Astrocyte (in vitro differentiated cells and primary cell): ENCODE data around the gene LCN2. TPM values are rescaled to one million over a fixed set of nuclear protein-coding genes. Genes with fewer than 3 reads are reported as not detected.

ENCODE experiments used
- DNase-seq: peaks from one replicate; pipeline ENCODE4 v3.0.0-alpha.2; 2010; ENCODE audit warnings: low read depth
- FAIRE-seq: peaks from 2 replicates; lab custom pipeline; 2011; peaks lifted over from hg19 to GRCh38; lab: Jason Lieb, UNC
- H2AFZ ChIP-seq: 2 replicates; pipeline ENCODE4 v1.6.0; 2012; ENCODE audit warnings: low read depth, low read length, inconsistent platforms
- H3K27ac ChIP-seq: 2 replicates; pipeline ENCODE4 v1.5.1; 2011; ENCODE audit warnings: low read depth, low read length, inconsistent platforms
- H3K27me3 ChIP-seq: 2 replicates; pipeline ENCODE4 v1.6.0; 2011; ENCODE audit warnings: low read length, inconsistent platforms; ENCODE audit not compliant: insufficient read depth
- H3K36me3 ChIP-seq: 2 replicates; pipeline ENCODE4 v1.5.1; 2011; ENCODE audit warnings: low read length, inconsistent platforms; ENCODE audit not compliant: insufficient read depth
- H3K4me1 ChIP-seq: 2 replicates; pipeline ENCODE4 v1.5.1; 2011; ENCODE audit warnings: low read length, inconsistent platforms; ENCODE audit not compliant: insufficient read depth
- H3K4me2 ChIP-seq: 2 replicates; pipeline ENCODE4 v1.6.0; 2012; ENCODE audit warnings: low read length, inconsistent platforms
- H3K4me3 ChIP-seq: 2 replicates; pipeline ENCODE4 v1.5.1; 2011; ENCODE audit warnings: low read depth, mild to moderate bottlenecking, low read length, inconsistent platforms; ENCODE audit not compliant: insufficient read depth
- H3K79me2 ChIP-seq: 2 replicates; pipeline ENCODE4 v1.6.0; 2012; ENCODE audit warnings: mild to moderate bottlenecking, low read length, inconsistent platforms; ENCODE audit not compliant: insufficient read depth
- H3K9ac ChIP-seq: 2 replicates; pipeline ENCODE4 v1.6.0; 2012; ENCODE audit warnings: mild to moderate bottlenecking, low read length, inconsistent platforms
- H3K9me3 ChIP-seq: 2 replicates; pipeline ENCODE4 v1.5.1; 2012; ENCODE audit warnings: low read depth, mild to moderate bottlenecking, low read length, inconsistent platforms; ENCODE audit not compliant: insufficient read depth
- H4K20me1 ChIP-seq: 2 replicates; pipeline ENCODE4 v1.6.0; 2012; ENCODE audit warnings: low read length, inconsistent platforms; ENCODE audit not compliant: insufficient read depth
- H3K27ac Mint-ChIP-seq: one replicate; pipeline ENCODE4 v1.8.0; 2021; ENCODE audit warnings: mild to moderate bottlenecking, mixed read lengths; ENCODE audit not compliant: unreplicated experiment
- H3K27me3 Mint-ChIP-seq: one replicate; pipeline ENCODE4 v1.8.0; 2021; ENCODE audit warnings: low read depth, mixed read lengths; ENCODE audit not compliant: unreplicated experiment
- H3K36me3 Mint-ChIP-seq: one replicate; pipeline ENCODE4 v1.8.0; 2021; ENCODE audit warnings: low read depth, mixed read lengths; ENCODE audit not compliant: unreplicated experiment
- H3K4me1 Mint-ChIP-seq: one replicate; pipeline ENCODE4 v1.8.0; 2021; ENCODE audit warnings: low read depth, mixed read lengths; ENCODE audit not compliant: unreplicated experiment
- H3K4me3 Mint-ChIP-seq: one replicate; pipeline ENCODE4 v1.8.0; 2021; ENCODE audit warnings: mild to moderate bottlenecking, moderate library complexity, mixed read lengths; ENCODE audit not compliant: unreplicated experiment
- H3K9me3 Mint-ChIP-seq: one replicate; pipeline ENCODE4 v1.8.0; 2021; ENCODE audit warnings: mild to moderate bottlenecking, mixed read lengths; ENCODE audit not compliant: unreplicated experiment
- CTCF ChIP-seq: IDR thresholded peaks from 2 replicates; pipeline ENCODE4 v1.5.1; 2011; ENCODE audit warnings: low read depth, mild to moderate bottlenecking, inconsistent platforms, low read length, moderate library complexity; ENCODE audit not compliant: insufficient read depth
- EZH2 ChIP-seq: IDR thresholded peaks from 2 replicates; pipeline ENCODE4 v1.6.1; 2012; ENCODE audit warnings: mild to moderate bottlenecking, low read length, inconsistent platforms; ENCODE audit not compliant: insufficient read depth
- total RNA-seq: library from RNA; stranded (reverse); gene quantifications from 2 replicates; pipeline ENCODE4 v1.2.1, GENCODE V29; 2021

Gene LCN2
- total RNA-seq, 1 donor from 2014 or later: not detected

- Histone ChIP-seq H3K27ac (peak overlapping the region; percentile 66), H2AFZ (peak overlapping the region; percentile 52), H3K9ac (no peak overlapping the region), H3K4me1 (peaks cover 21% of the 10 kb centered on the region), H3K27me3 (no peaks in the 10 kb centered on the region), H4K20me1 (no peaks in the 10 kb centered on the region), H3K79me2 (peaks cover 4% of the 10 kb centered on the region), H3K9me3 (no peaks in the 10 kb centered on the region), H3K4me2 (peak overlapping the region; percentile 97), H3K36me3 (no peaks in the 10 kb centered on the region), H3K4me3 (peak overlapping the region; percentile 12)
- TF ChIP-seq EZH2: no peak
- no peak for TF ChIP-seq CTCF
- peak overlapping the region; percentile 69 for H3K27ac Mint-ChIP-seq
- peaks cover 21% of the 10 kb centered on the region for H3K4me1 Mint-ChIP-seq
- peaks cover 4% of the 10 kb centered on the region for H3K36me3 Mint-ChIP-seq
- no peaks in the 10 kb centered on the region for H3K9me3 Mint-ChIP-seq
- DNase-seq (peak; percentile 79), FAIRE-seq (no peak)
- peak overlapping the region; percentile 91 for H3K4me3 Mint-ChIP-seq
- no peaks in the 10 kb centered on the region for H3K27me3 Mint-ChIP-seq
Measured at GRCh38 chr9:128201441-128202369, 52.5 kb downstream of the LCN2 start.

GRCh38 chr9:128202648-128203023, 53.4 kb downstream of the LCN2 start:
- H3K36me3 Mint-ChIP-seq: peaks cover 4% of the 10 kb centered on the region
- H3K27ac Mint-ChIP-seq: peak overlapping the region; percentile 63
- peak overlapping the region; percentile 91 for H3K4me3 Mint-ChIP-seq
- H3K27me3 ChIP-seq: no peaks in the 10 kb centered on the region
- peaks cover 21% of the 10 kb centered on the region for H3K4me1 ChIP-seq
- TF ChIP-seq EZH2 (no peak), CTCF (no peak)
- H2AFZ ChIP-seq: peak overlapping the region; percentile 42
- peaks cover 25% of the 10 kb centered on the region for H3K4me1 Mint-ChIP-seq
- H3K27me3 Mint-ChIP-seq: no peaks in the 10 kb centered on the region
- no peaks in the 10 kb centered on the region for H3K9me3 Mint-ChIP-seq
- H3K27ac ChIP-seq: peak overlapping the region; percentile 66
- H3K79me2 ChIP-seq: peaks cover 4% of the 10 kb centered on the region
- no peaks in the 10 kb centered on the region for H3K36me3 ChIP-seq
- peak overlapping the region; percentile 7 for H3K9ac ChIP-seq
- no peak overlapping the region for H3K4me3 ChIP-seq
- FAIRE-seq (no peak), DNase-seq (no peak)
- peak overlapping the region; percentile 97 for H3K4me2 ChIP-seq
- peaks cover 4% of the 10 kb centered on the region for H4K20me1 ChIP-seq
- no peaks in the 10 kb centered on the region for H3K9me3 ChIP-seq

Other genes with a start within 250 kb of the LCN2 start
- 30.4 and 37.5 TPM in 2 replicates for gene ST6GALNAC6, start 249.8 kb upstream of the LCN2 start, total RNA-seq
- 14.5 and 21.7 TPM in 2 replicates for gene ST6GALNAC4, start 232.4 kb upstream of the LCN2 start, total RNA-seq
- 4.6 and 4.9 TPM in 2 replicates for gene PIP5KL1, start 218.7 kb upstream of the LCN2 start, total RNA-seq
- 32.7 and 34.3 TPM in 2 replicates for gene DPM2, start 211.6 kb upstream of the LCN2 start, total RNA-seq
- gene EEIG1, start 168.5 kb upstream of the LCN2 start, total RNA-seq: 26.0 and 26.4 TPM in 2 replicates
- 9.6 and 10.2 TPM in 2 replicates for gene NAIF1, start 82.1 kb upstream of the LCN2 start, total RNA-seq
- gene SLC25A25, start 81.2 kb upstream of the LCN2 start, total RNA-seq: 9.8 and 14.4 TPM in 2 replicates
- gene PTGES2, start 21.7 kb upstream of the LCN2 start, total RNA-seq: 44.1 and 44.4 TPM in 2 replicates
- 47.3 and 56.6 TPM in 2 replicates for gene BBLN, start 10.8 kb downstream of the LCN2 start, total RNA-seq
- gene CIZ1, start 42.1 kb downstream of the LCN2 start, total RNA-seq: 110 and 117 TPM in 2 replicates
- gene DNM1, start 53.9 kb downstream of the LCN2 start, total RNA-seq: 29.7 and 37.6 TPM in 2 replicates
- gene GOLGA2, start 126.6 kb downstream of the LCN2 start, total RNA-seq: 105 and 117 TPM in 2 replicates
- gene SWI5, start 126.8 kb downstream of the LCN2 start, total RNA-seq: 29.2 and 30.8 TPM in 2 replicates
- 26.6 and 27.9 TPM in 2 replicates for gene TRUB2, start 173.0 kb downstream of the LCN2 start, total RNA-seq
- 31.4 and 31.5 TPM in 2 replicates for gene COQ4, start 173.4 kb downstream of the LCN2 start, total RNA-seq
- 26.1 and 26.9 TPM in 2 replicates for gene SLC27A4, start 191.1 kb downstream of the LCN2 start, total RNA-seq
- gene URM1, start 221.9 kb downstream of the LCN2 start, total RNA-seq: 50.7 and 51.6 TPM in 2 replicates